NCI-H226 (cell line): ENCODE measurements around the gene AGT.

Experiments used
- DNase-seq: peaks from one replicate; pipeline ENCODE4 v3.0.0-alpha.2; 2015

Gene AGT

GRCh38 chr1:230713915-230714764 lies at the start of gene AGT:
Gene AGT, minus strand, starts transcription at chr1:230714122. Its CDS starts 3,299 bp downstream, at chr1:230710823.
- no peak for DNase-seq

- no peak for DNase-seq
Measured at GRCh38 chr1:230761443-230762167, 47.7 kb upstream of the AGT start.

- DNase-seq: no peak
Measured at GRCh38 chr1:230760360-230760827, 46.5 kb upstream of the AGT start.

DNA sequence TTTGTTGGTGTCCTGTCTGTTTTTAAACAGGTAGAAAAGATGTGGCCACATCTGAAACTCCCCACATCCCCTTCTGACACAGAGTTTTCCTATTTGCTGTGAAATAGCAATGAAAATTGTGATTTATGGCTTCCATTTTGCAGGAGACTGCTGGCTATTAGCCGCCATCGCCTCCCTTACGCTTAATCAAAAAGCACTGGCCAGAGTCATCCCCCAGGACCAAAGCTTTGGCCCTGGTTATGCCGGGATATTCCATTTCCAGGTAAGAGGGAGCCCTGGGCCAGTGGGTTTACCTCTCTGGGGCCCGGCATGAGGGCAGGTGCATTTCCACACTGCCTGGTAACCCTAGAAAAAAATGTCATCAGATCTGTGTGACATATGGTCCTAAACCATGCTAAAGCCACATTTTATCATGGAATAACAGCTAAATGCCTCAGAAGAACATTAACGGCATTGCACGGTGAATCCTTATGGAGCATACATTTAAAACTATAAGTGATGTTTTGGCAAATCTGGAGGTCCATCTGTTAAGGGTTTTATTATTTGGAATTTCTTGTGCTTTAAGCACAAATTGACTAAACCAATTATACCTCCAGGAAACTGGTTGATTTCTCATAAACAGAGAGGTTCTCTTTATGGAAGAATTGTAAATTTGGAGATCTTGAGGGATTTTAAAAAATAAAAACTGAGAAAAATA lies 45.6 kb upstream of the AGT start:
- DNase-seq: no peak

- DNase-seq: no peak
Measured at GRCh38 chr1:230758709-230759368, 44.9 kb upstream of the AGT start.

DNA sequence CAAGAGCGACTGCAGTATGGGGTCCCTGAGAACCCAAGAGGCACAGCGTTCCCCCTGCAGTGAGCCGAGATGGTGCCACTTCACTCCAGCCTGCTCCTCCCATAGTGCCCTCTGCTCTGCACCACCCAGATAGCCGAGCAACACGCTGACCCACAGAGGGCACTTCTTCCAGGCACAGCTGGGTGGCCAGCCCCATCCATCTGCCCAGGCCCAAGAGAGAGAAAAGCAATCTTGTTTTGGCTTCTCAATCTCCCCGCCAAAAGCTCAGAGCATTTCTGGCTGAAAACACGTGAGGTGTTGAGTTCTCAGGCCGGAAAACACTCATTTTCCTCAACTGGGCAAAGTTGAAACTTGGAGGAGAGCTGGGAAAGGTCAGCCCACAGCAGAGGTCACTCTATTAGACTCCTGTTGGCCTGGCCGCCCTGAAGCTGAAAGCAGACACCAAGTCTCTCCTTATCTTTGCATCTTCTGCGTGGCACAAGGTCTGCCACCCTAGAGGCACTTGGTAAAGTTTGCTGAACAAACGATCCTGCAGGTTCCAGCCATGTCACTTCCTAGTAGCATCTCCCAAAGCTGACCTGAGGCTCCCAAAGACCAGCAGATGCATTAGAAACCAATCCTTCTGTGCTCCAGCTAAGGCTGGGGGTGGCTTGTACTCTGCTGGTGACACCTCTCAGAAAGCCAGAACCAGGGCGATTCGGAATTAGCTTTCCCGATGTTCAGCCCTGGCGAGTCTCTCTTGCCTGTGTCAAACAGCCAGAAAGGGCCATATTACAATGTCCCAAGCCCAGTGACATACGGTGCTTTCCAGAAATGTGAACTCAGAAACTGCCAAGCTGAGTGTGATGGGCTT lies 44.2 kb upstream of the AGT start:
- no peak for DNase-seq

GRCh38 chr1:230754796-230755195 lies 40.9 kb upstream of the AGT start:
- DNase-seq: peak; percentile 5

GRCh38 chr1:230753586-230754251 lies 39.8 kb upstream of the AGT start:
- DNase-seq: no peak

DNA sequence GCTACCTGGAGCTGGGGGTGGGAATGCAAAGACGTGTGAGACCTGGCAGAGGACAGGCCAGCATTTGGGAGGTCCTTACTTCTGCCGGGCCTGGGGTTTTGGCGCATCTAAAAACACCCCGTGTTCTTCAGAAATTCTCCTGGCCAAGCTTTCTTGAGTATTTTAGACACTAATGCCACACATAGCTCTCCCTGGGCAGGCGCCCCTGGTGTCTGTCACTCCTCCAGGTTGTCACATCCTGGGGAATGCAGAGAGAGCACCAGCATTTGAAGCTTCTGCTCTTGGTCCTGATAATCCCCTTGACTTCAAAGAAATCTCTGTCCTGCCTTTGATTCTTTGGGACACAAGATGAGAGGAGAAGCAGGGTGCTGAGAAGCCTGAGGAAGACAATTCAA lies 39.3 kb upstream of the AGT start:
- no peak for DNase-seq

- no peak for DNase-seq
Measured at GRCh38 chr1:230752407-230752806, 38.5 kb upstream of the AGT start.

DNA sequence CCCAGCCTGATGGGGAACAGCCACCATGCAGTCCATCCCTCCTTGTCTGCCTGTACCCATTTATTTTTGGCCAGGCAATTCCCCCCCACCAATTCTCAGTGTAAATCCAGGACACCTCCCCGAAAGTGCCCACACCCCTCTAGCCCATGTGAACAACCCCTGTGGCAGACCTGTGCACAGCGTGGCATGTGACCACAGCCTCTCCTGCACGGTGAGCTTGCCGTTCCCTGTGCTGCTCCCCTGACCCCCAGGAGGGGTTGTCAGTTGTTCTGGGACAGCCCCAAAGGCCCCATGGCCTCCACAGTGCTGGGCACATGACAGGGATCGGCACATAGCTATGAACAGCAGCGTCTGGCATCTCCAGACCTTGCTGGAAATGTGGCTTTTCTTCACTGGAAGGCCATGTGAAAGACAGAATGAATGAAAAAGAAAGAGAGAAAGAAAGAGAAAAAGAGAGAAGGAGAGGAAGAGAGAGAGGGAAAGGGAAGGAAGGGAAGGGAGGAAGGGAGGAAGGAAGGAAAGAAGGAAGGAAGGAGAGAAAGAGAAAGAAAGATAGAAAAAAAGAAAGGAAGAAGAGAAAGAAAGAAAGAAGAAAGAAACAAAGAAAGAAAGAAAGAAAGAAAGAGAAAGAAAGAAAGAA lies 37.2 kb upstream of the AGT start:
- DNase-seq: no peak

DNA sequence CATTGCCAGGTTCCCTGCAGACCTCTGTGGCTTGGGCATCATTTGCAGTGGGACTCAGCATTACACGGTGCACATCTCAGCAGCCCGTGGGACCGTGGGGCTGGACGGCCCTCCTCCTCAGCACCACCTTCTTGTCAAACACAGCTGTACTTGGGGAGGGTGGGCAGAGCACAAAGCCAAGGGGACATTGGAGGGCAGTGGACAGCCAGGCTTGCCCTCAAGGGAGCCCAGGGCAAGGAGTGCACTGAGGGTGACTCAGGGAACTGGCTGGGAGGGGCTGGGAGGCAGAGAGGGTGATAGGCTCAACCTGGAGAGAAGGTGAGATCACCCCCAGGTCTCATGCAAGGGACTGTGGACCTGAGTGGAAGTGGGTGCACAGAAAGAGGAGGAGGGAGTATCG lies 36.7 kb upstream of the AGT start:
- DNase-seq: no peak

DNA sequence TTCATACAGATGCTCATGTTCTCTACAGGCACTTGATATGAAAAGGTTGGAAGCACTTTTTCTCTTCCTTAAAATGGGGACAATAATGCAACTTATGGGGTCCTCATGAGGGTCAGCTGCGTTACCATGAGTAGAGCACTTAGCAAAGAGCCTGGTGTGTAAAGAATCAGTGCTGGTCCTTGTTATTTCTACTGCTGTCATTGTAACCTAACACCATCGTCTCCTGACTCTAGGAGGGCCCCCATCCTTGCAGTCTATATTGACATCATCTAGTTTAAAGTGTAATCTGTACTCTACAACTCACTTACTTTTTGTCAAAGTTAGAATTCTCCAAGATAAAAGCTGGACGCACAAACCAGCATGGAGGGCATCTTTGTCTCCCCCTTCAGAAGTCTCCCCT lies 35.7 kb upstream of the AGT start:
- DNase-seq: no peak

DNA sequence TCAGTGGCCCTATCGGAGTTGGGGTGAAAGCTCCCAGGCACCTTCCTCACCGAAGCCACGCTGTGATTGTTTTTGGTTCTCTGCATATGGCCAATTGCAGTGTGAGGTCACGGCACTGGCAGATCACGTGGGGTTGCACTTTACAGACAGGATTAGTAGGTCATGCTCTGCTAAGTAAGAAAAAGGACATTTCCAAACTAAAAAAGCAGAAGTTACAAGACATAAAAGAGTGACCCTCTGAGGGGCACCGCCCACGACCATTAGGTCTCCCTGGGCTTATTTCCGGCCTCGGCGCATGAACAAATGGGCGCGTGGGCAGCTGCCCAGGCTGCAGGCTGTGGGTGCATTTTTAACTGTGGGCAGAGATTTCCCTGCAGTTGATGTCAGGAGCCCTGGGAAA lies 35.2 kb upstream of the AGT start:
- no peak for DNase-seq

- no peak for DNase-seq
Measured at GRCh38 chr1:230747890-230748800, 34.2 kb upstream of the AGT start.

- no peak for DNase-seq
Measured at GRCh38 chr1:230747127-230747730, 33.3 kb upstream of the AGT start, which contains the start of gene CAPN9. Gene CAPN9, plus strand, starts transcription at chr1:230747388. Its CDS starts 109 bp downstream, at chr1:230747497.

GRCh38 chr1:230746617-230747016 lies 32.7 kb upstream of the AGT start:
- no peak for DNase-seq

GRCh38 chr1:230745071-230745470 lies 31.1 kb upstream of the AGT start:
- no peak for DNase-seq

DNA sequence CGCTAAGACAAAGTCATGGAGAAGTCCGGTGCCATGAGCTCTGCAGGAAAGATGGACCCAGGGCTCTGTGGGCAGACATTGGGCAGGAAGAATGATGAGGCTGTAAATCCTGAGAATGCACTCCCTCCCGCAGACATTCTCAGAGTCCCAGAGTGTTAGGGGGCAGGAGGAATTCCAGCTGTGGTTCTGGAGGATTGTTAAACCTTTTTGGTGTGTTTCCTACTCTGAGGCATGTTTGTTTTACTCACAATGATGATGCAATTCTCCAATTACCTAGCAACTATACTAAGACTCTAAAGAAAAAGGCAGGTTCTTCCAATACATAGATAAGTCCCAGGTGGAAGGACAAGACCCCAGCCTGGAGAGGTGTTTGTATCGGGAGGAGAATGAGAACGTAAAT lies 30.5 kb upstream of the AGT start:
- no peak for DNase-seq
